Keratinocyte (primary cell): ENCODE measurements around the gene NOL7. TPM values are rescaled to one million over a fixed set of nuclear protein-coding genes. Genes with fewer than 3 reads are reported as not detected.

ENCODE experiments used
- DNase-seq: peaks from one replicate; pipeline ENCODE4 v3.0.0-alpha.2; 2011; ENCODE audit warnings: low read depth, missing footprints, low spot score
- FAIRE-seq: peaks from 2 replicates; lab custom pipeline; 2011; peaks lifted over from hg19 to GRCh38; lab: Jason Lieb, UNC
- H2AFZ ChIP-seq: 2 replicates; pipeline ENCODE4 v1.6.0; 2012; ENCODE audit warnings: low read length, control low read depth, inconsistent platforms; ENCODE audit not compliant: control insufficient read depth
- H3K27ac ChIP-seq: 2 replicates; pipeline ENCODE4 v1.5.1; 2011; ENCODE audit warnings: low read length; ENCODE audit not compliant: control insufficient read depth, insufficient read depth
- H3K27me3 ChIP-seq: 3 replicates; pipeline ENCODE4 v1.6.0; 2011; ENCODE audit warnings: low read length; ENCODE audit not compliant: control insufficient read depth, insufficient read depth; ENCODE audit errors: extremely low read depth
- H3K36me3 ChIP-seq, 2 experiments: 2 replicates in 1 of 2; 3 replicates in 1 of 2; pipeline ENCODE4 v1.5.1; 2011; ENCODE audit warnings: low read length in 2 of 2, mild to moderate bottlenecking in 1 of 2; ENCODE audit not compliant: control insufficient read depth in 2 of 2, insufficient read depth in 2 of 2; ENCODE audit errors: extremely low read depth in 1 of 2
- H3K4me1 ChIP-seq: 3 replicates; pipeline ENCODE4 v1.5.1; 2011; ENCODE audit warnings: low read length; ENCODE audit not compliant: control insufficient read depth, insufficient read depth; ENCODE audit errors: extremely low read depth
- H3K4me2 ChIP-seq: 3 replicates; pipeline ENCODE4 v1.6.0; 2011; ENCODE audit warnings: low read depth, low read length; ENCODE audit not compliant: control insufficient read depth, insufficient read depth; ENCODE audit errors: extremely low read depth
- H3K4me3 ChIP-seq, 3 experiments: fragments of 200-600 bp in 1 of 3; sonication (generic) in 1 of 3; 2 replicates in 2 of 3; 3 replicates in 1 of 3; pipeline ENCODE4 v1.5.1; 2011 to 2016; ENCODE audit warnings: low read length in 3 of 3, mild to moderate bottlenecking in 3 of 3, control low read depth in 2 of 3, inconsistent platforms in 1 of 3, low read depth in 1 of 3, mixed read lengths in 1 of 3, mixed run types in 1 of 3, moderate library complexity in 1 of 3; ENCODE audit not compliant: control insufficient read depth in 2 of 3, insufficient read depth in 2 of 3; ENCODE audit errors: extremely low read depth in 1 of 3
- H3K79me2 ChIP-seq: 2 replicates; pipeline ENCODE4 v1.6.0; 2012; ENCODE audit warnings: low read length; ENCODE audit not compliant: control insufficient read depth, insufficient read depth
- H3K9ac ChIP-seq: 3 replicates; pipeline ENCODE4 v1.6.0; 2011; ENCODE audit warnings: low read length; ENCODE audit not compliant: control insufficient read depth, insufficient read depth; ENCODE audit errors: extremely low read depth
- H3K9me1 ChIP-seq: 3 replicates; pipeline ENCODE4 v1.6.0; 2011; ENCODE audit warnings: low read length; ENCODE audit not compliant: control insufficient read depth, insufficient read depth; ENCODE audit errors: extremely low read depth
- H3K9me3 ChIP-seq: 2 replicates; pipeline ENCODE4 v1.5.1; 2012; ENCODE audit warnings: low read depth, low read length; ENCODE audit not compliant: control insufficient read depth
- H4K20me1 ChIP-seq: 3 replicates; pipeline ENCODE4 v1.6.0; 2011; ENCODE audit warnings: low read length; ENCODE audit not compliant: control insufficient read depth, insufficient read depth; ENCODE audit errors: extremely low read depth
- CTCF ChIP-seq, 3 experiments: IDR thresholded peaks in 1 of 3; conservative IDR thresholded peaks in 1 of 3; optimal IDR thresholded peaks in 1 of 3; 2 replicates in 2 of 3; 3 replicates in 1 of 3; pipeline versions ENCODE3 to v1.5.1; 2011; ENCODE audit warnings: low read length in 3 of 3, mild to moderate bottlenecking in 3 of 3, moderate library complexity in 2 of 3, control low read depth in 1 of 3, inconsistent platforms in 1 of 3; ENCODE audit not compliant: insufficient read depth in 2 of 3; ENCODE audit errors: extremely low read depth in 1 of 3
- EZH2 ChIP-seq: IDR thresholded peaks from one replicate; pipeline ENCODE4 v1.6.1; 2012; ENCODE audit warnings: inconsistent platforms, mild to moderate bottlenecking, low read length, moderate library complexity
- dilution Hi-C: fragments of 300-500 bp; cut with MboI; formaldehyde crosslinking; loops from one replicate; pipeline ENCODE4 v1.7.0; 2020; ENCODE audit warnings: low sequenced_read_pairs; ENCODE audit not compliant: extremely low pct_ligation_motif_present
- polyA plus RNA-seq, 5 experiments: library from polyadenylated mRNA; depleted of rRNA in 3 of 5; stranded (reverse) in 3 of 5; stranded (forward) in 1 of 5; unstranded in 1 of 5; fragments of >200 nt; gene quantifications; 1 replicate in 1 of 5; 2 replicates in 3 of 5; 3 replicates in 1 of 5; pipeline versions ENCODE4 v1.2.1 to v1.2.3, GENCODE V29; 2011 to 2012; ENCODE audit warnings: missing spikeins in 2 of 5, low read depth in 1 of 5, low replicate concordance in 1 of 5

The NOL7 gene
- polyA plus RNA-seq, 1 donor (not counting 4 experiments of a cell fraction or from before 2014, with no cell fraction given), result 45.3 TPM

- no peaks in the 10 kb centered on the region for H3K79me2 ChIP-seq
- H3K9me1 ChIP-seq, result no peaks in the 10 kb centered on the region
- DNase-seq (no peak), FAIRE-seq (no peak)
- H3K27me3 ChIP-seq, result no peaks in the 10 kb centered on the region
- no peak overlapping the region for H3K9ac ChIP-seq
- H3K4me3 ChIP-seq, result no peak overlapping the region
- peaks cover 8% of the 10 kb centered on the region for H3K4me1 ChIP-seq
- no peaks in the 10 kb centered on the region for H3K9me3 ChIP-seq
- dilution Hi-C loops, result no loop called here
- no peak for TF ChIP-seq CTCF (optimal IDR thresholded peaks at IDR 0.05 in 1 of 3, IDR thresholded peaks at IDR 0.05 in 1 of 3, conservative IDR thresholded peaks at IDR 0.05 in 1 of 3; ENCODE audit: extremely low read depth in 1 of 3, insufficient read depth in 2 of 3, low read length in 3 of 3)
- H3K36me3 ChIP-seq, result peaks cover 1 to 4% of the 10 kb centered on the region in 2 experiments
- H3K27ac ChIP-seq, result no peak overlapping the region
- H2AFZ ChIP-seq, result no peak overlapping the region
- no peak overlapping the region for H3K4me2 ChIP-seq
- H4K20me1 ChIP-seq, result no peaks in the 10 kb centered on the region
Observed at GRCh38 chr6:13576017-13576416, 39.1 kb upstream of the NOL7 start.

DNA sequence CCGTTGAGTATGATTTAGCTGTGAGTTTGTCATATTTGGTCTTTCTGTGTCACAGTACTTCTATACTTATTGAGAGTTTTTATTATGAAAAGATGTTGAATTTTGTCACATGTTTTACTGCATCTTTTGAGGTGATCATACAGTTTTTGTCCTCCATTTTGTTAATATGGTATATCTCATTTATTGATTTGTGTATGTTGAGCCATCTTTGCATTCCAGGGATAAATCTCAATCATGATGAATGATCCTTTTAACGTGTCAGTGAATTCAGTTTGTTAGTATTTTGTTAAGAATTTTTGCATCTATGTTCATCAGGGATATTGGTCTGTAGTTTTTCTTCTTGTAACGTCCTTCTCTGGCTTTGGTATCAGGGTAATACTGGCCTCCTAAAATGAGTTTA lies 37.2 kb upstream of the NOL7 start:
- FAIRE-seq, result no peak

More for the DNA sequence above, 37.2 kb upstream of the NOL7 start:
- Histone ChIP-seq H3K9me3 (no peaks in the 10 kb centered on the region), H3K9ac (no peak overlapping the region), H3K27me3 (no peaks in the 10 kb centered on the region), H3K36me3 (peaks cover 4% of the 10 kb centered on the region in 2 experiments), H3K27ac (no peak overlapping the region), H3K79me2 (no peaks in the 10 kb centered on the region), H2AFZ (no peak overlapping the region), H3K4me1 (peaks cover 8% of the 10 kb centered on the region), H3K9me1 (no peaks in the 10 kb centered on the region), H4K20me1 (no peaks in the 10 kb centered on the region), H3K4me3 (no peak overlapping the region), H3K4me2 (no peak overlapping the region)
- dilution Hi-C loops, result no loop called here
- no peak for TF ChIP-seq CTCF (optimal IDR thresholded peaks at IDR 0.05 in 1 of 3, IDR thresholded peaks at IDR 0.05 in 1 of 3, conservative IDR thresholded peaks at IDR 0.05 in 1 of 3; ENCODE audit: extremely low read depth in 1 of 3, insufficient read depth in 2 of 3, low read length in 3 of 3)
- TF ChIP-seq EZH2, result no peak
- no peak for DNase-seq
